ENCODE results near the gene FREY1. TPM values are rescaled to one million over a fixed set of nuclear protein-coding genes. Genes with fewer than 3 reads are reported as not detected.

Gene FREY1
- total RNA-seq, 6 donors from 2014 or later = 0.60 to 3.2 (median 1.7) TPM; not detected in 2

GRCh38 chr11:45922425-45923082, 15.5 kb upstream of the FREY1 start, which contains the start of gene LARGE2:
TSS of gene LARGE2 (plus strand) at chr11:45922656. CDS start at chr11:45922883, 227 bp downstream.
- Histone ChIP-seq H3K27ac (peak within 1 kb of the TSS; percentile 43 to 86 (median 72)), H3K9me3 (no peaks in the 10 kb centered on the region), H3K4me1 (peaks cover 16 to 34% (median 27%) of the 10 kb centered on the region in 4 donors), H3K36me3 (no peaks in the 10 kb centered on the region), H3K27me3 (peaks cover 0 to 23% (median 16%) of the 10 kb centered on the region in 4 donors), H3K4me3 (peak within 1 kb of the TSS in 3 of 4 donors; percentile 51 to 59 (median 55))
- ATAC-seq (ENCODE audit: low FRiP score in 2 of 2) = peak in 1 of 2 donors; percentile 55
- WGBS, 2 donors = 0% methylated on average over 3 to 42 of the region's 73 CpGs
- DNase-seq = peak; percentile 56 to 93
- TF ChIP-seq EP300 (IDR thresholded peaks at IDR 0.05) (no peak), POLR2AphosphoS5 (IDR thresholded peaks at IDR 0.05) (no peak), CTCF (IDR thresholded peaks at IDR 0.05) (no peak), POLR2A (IDR thresholded peaks at IDR 0.05) (no peak)

GRCh38 chr11:45921561-45922424, 14.7 kb upstream of the FREY1 start:
- Histone ChIP-seq H3K9me3 (no peaks in the 10 kb centered on the region), H3K27ac (peak overlapping the region; percentile 43 to 86 (median 72)), H3K4me1 (peaks cover 22 to 40% (median 32%) of the 10 kb centered on the region in 4 donors), H3K36me3 (no peaks in the 10 kb centered on the region), H3K27me3 (peaks cover 0 to 23% (median 16%) of the 10 kb centered on the region in 4 donors), H3K4me3 (peak overlapping the region in 3 of 4 donors; percentile 51 to 59 (median 55))
- WGBS, 2 donors = 40 to 55% methylated on average over 10 to 18 of the region's 54 CpGs
- ATAC-seq (ENCODE audit: low FRiP score in 2 of 2) = peak in 1 of 2 donors; percentile 61
- DNase-seq = peak; percentile 82 to 91
- TF ChIP-seq POLR2A (IDR thresholded peaks at IDR 0.05) (peak in 2 of 4 donors; percentile 53 to 68), CTCF (IDR thresholded peaks at IDR 0.05) (no peak)

GRCh38 chr11:45920531-45921477, 13.7 kb upstream of the FREY1 start:
- Histone ChIP-seq H3K4me1 (peaks cover 32 to 50% (median 41%) of the 10 kb centered on the region in 4 donors), H3K27me3 (peaks cover 0 to 23% (median 16%) of the 10 kb centered on the region in 4 donors), H3K9me3 (no peaks in the 10 kb centered on the region), H3K27ac (peak overlapping the region; percentile 43 to 86 (median 72)), H3K4me3 (no peak overlapping the region), H3K36me3 (peaks cover 0 to 2% (median 1%) of the 10 kb centered on the region in 4 donors)
- TF ChIP-seq CTCF (IDR thresholded peaks at IDR 0.05) (no peak), EP300 (IDR thresholded peaks at IDR 0.05) (no peak), POLR2AphosphoS5 (IDR thresholded peaks at IDR 0.05) (no peak), POLR2A (IDR thresholded peaks at IDR 0.05) (no peak)
- DNase-seq (no peak), ATAC-seq (ENCODE audit: low FRiP score in 2 of 2) (no peak)
- WGBS, 2 donors = 74 to 83% methylated on average over 5 to 6 of the region's 6 CpGs

- H3K9me3 ChIP-seq = no peaks in the 10 kb centered on the region
- TF ChIP-seq POLR2A (IDR thresholded peaks at IDR 0.05) (no peak), EP300 (IDR thresholded peaks at IDR 0.05) (no peak), POLR2AphosphoS5 (IDR thresholded peaks at IDR 0.05) (no peak), CTCF (IDR thresholded peaks at IDR 0.05) (no peak)
- no peak for DNase-seq
- H3K4me1 ChIP-seq = peaks cover 32 to 53% (median 41%) of the 10 kb centered on the region in 4 donors
- peaks cover 0 to 11% (median 5%) of the 10 kb centered on the region in 4 donors for H3K36me3 ChIP-seq
- 78 to 81% methylated on average over 10 to 13 of the region's 13 CpGs for WGBS, 2 donors
- ATAC-seq (ENCODE audit: low FRiP score in 2 of 2) = no peak
- H3K27ac ChIP-seq = peak overlapping the region in 1 of 4 donors; percentile 86
- peaks cover 0 to 23% (median 16%) of the 10 kb centered on the region in 4 donors for H3K27me3 ChIP-seq
- no peak overlapping the region for H3K4me3 ChIP-seq
Observed at GRCh38 chr11:45919806-45920530, 12.9 kb upstream of the FREY1 start.

Data from upper lobe of left lung (tissue), 6 donors.